Measurements from ENCODE around the gene TBCB. TPM values are rescaled to one million over a fixed set of nuclear protein-coding genes. Genes with fewer than 3 reads are reported as not detected.

The TBCB gene
- total RNA-seq, 1 experiment from 2014 or later, result 141 TPM

DNA sequence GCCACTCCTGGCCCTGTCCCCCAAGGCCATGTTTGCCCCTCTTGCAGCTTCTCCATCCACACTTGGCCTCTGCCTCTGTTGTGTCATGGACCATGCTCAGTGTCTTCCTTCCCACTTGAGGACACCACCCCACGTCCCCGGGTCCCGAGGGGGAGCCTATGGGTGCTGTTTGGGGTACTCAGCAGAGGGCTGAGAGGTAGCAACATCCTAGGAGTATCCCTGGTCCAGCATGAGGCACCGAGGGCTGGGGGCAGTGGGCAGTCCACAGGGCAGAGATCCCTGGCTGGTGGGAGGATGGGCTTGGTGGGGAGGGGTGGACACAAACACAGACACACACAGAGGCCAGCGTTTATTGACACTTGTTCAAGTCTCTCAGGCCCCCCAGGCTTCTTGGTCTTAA is 35.3 kb downstream of the TBCB start:
- no peak for DNase-seq (ENCODE audit: low read depth, low spot score)
- no peaks in the 10 kb centered on the region for H3K27me3 ChIP-seq (ENCODE audit: insufficient read depth, low read length)
- H3K27ac ChIP-seq (ENCODE audit: low read depth, low read length), result no peak overlapping the region
- TF ChIP-seq POLR2A (IDR thresholded peaks at IDR 0.05; ENCODE audit: borderline replicate concordance, extremely low read depth, insufficient read depth, insufficient read length), result no peak
- RAD21 ChIA-PET (ENCODE audit: low non-redundant PET in 1 of 2, low total read pairs in 2 of 2, uncharacterized antibody in 2 of 2, unreplicated experiment in 2 of 2), result no interaction called here
- no peak overlapping the region for H2AFZ ChIP-seq (ENCODE audit: low read depth, low read length, poor library complexity, severe bottlenecking)
- no peaks in the 10 kb centered on the region for H3K9me2 ChIP-seq (ENCODE audit: insufficient read depth)
- H3K79me2 ChIP-seq (ENCODE audit: insufficient read depth, low read length), result peaks cover 25% of the 10 kb centered on the region
- BruUV-seq (replicated peaks), result no TSS peak
- H3K36me3 ChIP-seq (ENCODE audit: control insufficient read depth in 1 of 2, insufficient read depth in 2 of 2, low read length in 2 of 2), result peaks cover 28 to 53% of the 10 kb centered on the region in 2 experiments
- CTCF ChIA-PET, result no interaction called here
- ATAC-seq, result no peak
- intact Hi-C loops (cut with micrococcal nuclease), result no loop called here
- no peak overlapping the region for H3K4me3 ChIP-seq (replicated peaks in 1 of 2; ENCODE audit: low read depth in 1 of 2, low read length in 2 of 2)
- H3K4me1 ChIP-seq (ENCODE audit: control insufficient read depth in 1 of 2, insufficient read depth in 2 of 2, low read length in 2 of 2), result no peaks in the 10 kb centered on the region
- H3K4me2 ChIP-seq (ENCODE audit: low read length), result no peak overlapping the region
- no peak overlapping the region for H3K9ac ChIP-seq (ENCODE audit: low read length)
- H3K9me3 ChIP-seq (ENCODE audit: control insufficient read depth in 1 of 2, insufficient read depth in 1 of 2, low read depth in 1 of 2, low read length in 2 of 2), result no peaks in the 10 kb centered on the region
- no peaks in the 10 kb centered on the region for H4K20me1 ChIP-seq (ENCODE audit: insufficient read depth)
- POLR2A ChIA-PET, result interaction anchor here (1.4 kb wide), 1 partner anchor 22 kb away, joined by 4 read pairs; no protein-coding TSS in a partner anchor

- no peaks in the 10 kb centered on the region for H4K20me1 ChIP-seq (ENCODE audit: insufficient read depth)
- no peaks in the 10 kb centered on the region for H3K27me3 ChIP-seq (ENCODE audit: insufficient read depth, low read length)
- H3K27ac ChIP-seq (ENCODE audit: low read depth, low read length), result no peak overlapping the region
- CTCF ChIA-PET, result no interaction called here
- no TSS peak for BruUV-seq (replicated peaks)
- no peaks in the 10 kb centered on the region for H3K9me2 ChIP-seq (ENCODE audit: insufficient read depth)
- H3K9ac ChIP-seq (ENCODE audit: low read length), result no peak overlapping the region
- RAD21 ChIA-PET (ENCODE audit: low non-redundant PET in 1 of 2, low total read pairs in 2 of 2, uncharacterized antibody in 2 of 2, unreplicated experiment in 2 of 2), result no interaction called here
- no peak overlapping the region for H3K4me2 ChIP-seq (ENCODE audit: low read length)
- no peaks in the 10 kb centered on the region for H3K9me3 ChIP-seq (ENCODE audit: control insufficient read depth in 1 of 2, insufficient read depth in 1 of 2, low read depth in 1 of 2, low read length in 2 of 2)
- no peak for DNase-seq (ENCODE audit: low read depth, low spot score)
- intact Hi-C loops (cut with micrococcal nuclease), result no loop called here
- no peak; the same call in 1 of the 2 replicates for ATAC-seq
- POLR2A ChIA-PET, result interaction anchor here (1.4 kb wide), 1 partner anchor 23 kb away, joined by 4 read pairs; no protein-coding TSS in a partner anchor
- H3K4me1 ChIP-seq (ENCODE audit: control insufficient read depth in 1 of 2, insufficient read depth in 2 of 2, low read length in 2 of 2), result no peaks in the 10 kb centered on the region
- no peak overlapping the region for H2AFZ ChIP-seq (ENCODE audit: low read depth, low read length, poor library complexity, severe bottlenecking)
- no peak overlapping the region for H3K4me3 ChIP-seq (replicated peaks in 1 of 2; ENCODE audit: low read depth in 1 of 2, low read length in 2 of 2)
- H3K79me2 ChIP-seq (ENCODE audit: insufficient read depth, low read length), result peaks cover 17% of the 10 kb centered on the region; the same call in 1 of the 2 replicates
- peaks cover 20 to 45% of the 10 kb centered on the region in 2 experiments for H3K36me3 ChIP-seq (ENCODE audit: control insufficient read depth in 1 of 2, insufficient read depth in 2 of 2, low read length in 2 of 2)
- no peak for TF ChIP-seq SRF (IDR thresholded peaks at IDR 0.05; ENCODE audit: low read depth)
- TF ChIP-seq YY1 (IDR thresholded peaks at IDR 0.05; ENCODE audit: extremely low read depth, insufficient replicate concordance, low read depth, low read length), result no peak
- no peak for TF ChIP-seq ELF1 (IDR thresholded peaks at IDR 0.05; ENCODE audit: borderline replicate concordance, low read depth)
- TF ChIP-seq, protein P1, sequence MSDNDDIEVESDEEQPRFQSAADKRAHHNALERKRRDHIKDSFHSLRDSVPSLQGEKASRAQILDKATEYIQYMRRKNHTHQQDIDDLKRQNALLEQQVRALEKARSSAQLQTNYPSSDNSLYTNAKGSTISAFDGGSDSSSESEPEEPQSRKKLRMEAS (IDR thresholded peaks at IDR 0.05), result no peak
- TF ChIP-seq ZNF274 (IDR thresholded peaks at IDR 0.05; ENCODE audit: low read depth, low read length), result no peak
- TF ChIP-seq POLR2AphosphoS5 (IDR thresholded peaks at IDR 0.05; ENCODE audit: low read depth, low read length), result no peak
- no peak for TF ChIP-seq RAD21 (IDR thresholded peaks at IDR 0.05; ENCODE audit: low read depth)
- TF ChIP-seq TCF7L2 (IDR thresholded peaks at IDR 0.05; ENCODE audit: borderline replicate concordance, extremely low read depth, insufficient read depth, insufficient read length), result no peak
- no peak for TF ChIP-seq ZFX (IDR thresholded peaks at IDR 0.05)
- TF ChIP-seq EZH2 (IDR thresholded peaks at IDR 0.05), result no peak
- no peak for TF ChIP-seq EZH2phosphoT487 (IDR thresholded peaks at IDR 0.05; ENCODE audit: borderline replicate concordance)
- TF ChIP-seq JUND (IDR thresholded peaks at IDR 0.05), result no peak
- TF ChIP-seq, protein P2, sequence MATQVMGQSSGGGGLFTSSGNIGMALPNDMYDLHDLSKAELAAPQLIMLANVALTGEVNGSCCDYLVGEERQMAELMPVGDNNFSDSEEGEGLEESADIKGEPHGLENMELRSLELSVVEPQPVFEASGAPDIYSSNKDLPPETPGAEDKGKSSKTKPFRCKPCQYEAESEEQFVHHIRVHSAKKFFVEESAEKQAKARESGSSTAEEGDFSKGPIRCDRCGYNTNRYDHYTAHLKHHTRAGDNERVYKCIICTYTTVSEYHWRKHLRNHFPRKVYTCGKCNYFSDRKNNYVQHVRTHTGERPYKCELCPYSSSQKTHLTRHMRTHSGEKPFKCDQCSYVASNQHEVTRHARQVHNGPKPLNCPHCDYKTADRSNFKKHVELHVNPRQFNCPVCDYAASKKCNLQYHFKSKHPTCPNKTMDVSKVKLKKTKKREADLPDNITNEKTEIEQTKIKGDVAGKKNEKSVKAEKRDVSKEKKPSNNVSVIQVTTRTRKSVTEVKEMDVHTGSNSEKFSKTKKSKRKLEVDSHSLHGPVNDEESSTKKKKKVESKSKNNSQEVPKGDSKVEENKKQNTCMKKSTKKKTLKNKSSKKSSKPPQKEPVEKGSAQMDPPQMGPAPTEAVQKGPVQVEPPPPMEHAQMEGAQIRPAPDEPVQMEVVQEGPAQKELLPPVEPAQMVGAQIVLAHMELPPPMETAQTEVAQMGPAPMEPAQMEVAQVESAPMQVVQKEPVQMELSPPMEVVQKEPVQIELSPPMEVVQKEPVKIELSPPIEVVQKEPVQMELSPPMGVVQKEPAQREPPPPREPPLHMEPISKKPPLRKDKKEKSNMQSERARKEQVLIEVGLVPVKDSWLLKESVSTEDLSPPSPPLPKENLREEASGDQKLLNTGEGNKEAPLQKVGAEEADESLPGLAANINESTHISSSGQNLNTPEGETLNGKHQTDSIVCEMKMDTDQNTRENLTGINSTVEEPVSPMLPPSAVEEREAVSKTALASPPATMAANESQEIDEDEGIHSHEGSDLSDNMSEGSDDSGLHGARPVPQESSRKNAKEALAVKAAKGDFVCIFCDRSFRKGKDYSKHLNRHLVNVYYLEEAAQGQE (IDR thresholded peaks at IDR 0.05; ENCODE audit: low read depth), result no peak
- TF ChIP-seq CEBPB (IDR thresholded peaks at IDR 0.05; ENCODE audit: low read depth), result no peak
- TF ChIP-seq POLR2A (IDR thresholded peaks at IDR 0.05; ENCODE audit: borderline replicate concordance, extremely low read depth, insufficient read depth, insufficient read length), result no peak
Observed at GRCh38 chr19:36151144-36152018, 36.1 kb downstream of the TBCB start.
